Body of pancreas (tissue), 4 donors: ENCODE results near the gene CHRNA10.

ENCODE experiments used
- CTCF ChIP-seq, 7 experiments: fragments of 450-650 bp in 4 of 7; fragments of 200-600 bp in 3 of 7; sonication (generic) in 3 of 7; IDR thresholded peaks; one replicate each; pipeline ENCODE4 v1.5.1; 2016 to 2019; ENCODE audit warnings: antibody characterized with exemption in 7 of 7
- POLR2A ChIP-seq, 3 donors: fragments of 450-650 bp; IDR thresholded peaks; one replicate each; pipeline ENCODE4 v1.6.1; 2016; ENCODE audit warnings: antibody characterized with exemption in 3 of 3, mild to moderate bottlenecking in 2 of 3

- TF ChIP-seq POLR2A (IDR thresholded peaks at IDR 0.05) (no peak), CTCF (IDR thresholded peaks at IDR 0.05) (no peak)
These were observed 36.0 kb upstream of the CHRNA10 start for GRCh38 chr11:3707176-3707575.
